Ovary (tissue), 9 donors: ENCODE data around the gene SLC7A10. TPM values are rescaled to one million over a fixed set of nuclear protein-coding genes. Genes with fewer than 3 reads are reported as not detected.

Experiments used
- DNase-seq, 5 donors: peaks; one replicate each; pipeline ENCODE4 v3.0.0-alpha.2; 2019 to 2020
- H3K27ac ChIP-seq, 2 donors: fragments of 200-600 bp; one replicate each; pipeline versions ENCODE4 v1.5.1 to v1.8.0; 2019 to 2022
- H3K27me3 ChIP-seq: fragments of 200-600 bp; one replicate; pipeline ENCODE4 v1.8.0; 2022
- H3K36me3 ChIP-seq: fragments of 200-600 bp; sonication (generic); one replicate; pipeline ENCODE4 v1.5.1; 2019
- H3K4me1 ChIP-seq: one replicate; pipeline ENCODE4 v1.8.1; 2013; ENCODE audit warnings: mild to moderate bottlenecking, moderate library complexity; ENCODE audit not compliant: insufficient read depth
- H3K4me3 ChIP-seq: fragments of 200-600 bp; sonication (generic); one replicate; pipeline ENCODE4 v1.5.1; 2017
- H3K9me3 ChIP-seq, 2 donors: fragments of 200-600 bp in 1 of 2; sonication (generic) in 1 of 2; one replicate each; pipeline versions ENCODE4 v1.5.1 to v1.8.1; 2013 to 2019; ENCODE audit warnings: mild to moderate bottlenecking in 1 of 2, moderate library complexity in 1 of 2
- CTCF ChIP-seq, 3 donors: fragments of 450-650 bp in 2 of 3; fragments of 200-600 bp in 1 of 3; IDR thresholded peaks; one replicate each; pipeline versions ENCODE4 v1.5.1 to v1.8.0; 2016 to 2022; ENCODE audit warnings: antibody characterized with exemption in 3 of 3, mild to moderate bottlenecking in 1 of 3
- EP300 ChIP-seq: sonication (generic); formaldehyde crosslinking; IDR thresholded peaks from one replicate; pipeline ENCODE4 v1.6.1; 2017; ENCODE audit warnings: antibody characterized with exemption
- POLR2A ChIP-seq: fragments of 450-650 bp; IDR thresholded peaks from one replicate; pipeline ENCODE4 v1.6.1; 2017; ENCODE audit warnings: antibody characterized with exemption, mild to moderate bottlenecking, moderate library complexity
- WGBS, 3 donors: extraction: QIAGEN DNeasy Blood & Tissue Kit in 1 of 3; methylation state at CpG; one replicate each; pipeline versions ENCODE4 v1.1.5 to v1.1.7; 2013 to 2017; 5-methylcytosine and 5-hydroxymethylcytosine counted together
- intact Hi-C, 4 donors: fragments of 100-400 bp; cut with DNase I; formaldehyde crosslinking; loops; one replicate each; pipeline versions ENCODE4 v1.11.0 to v1.15.1; 2022 to 2023
- polyA plus RNA-seq, 2 donors: library from polyadenylated mRNA; stranded (reverse); fragments of 200-250 nt in 1 of 2; fragments of 350-450 nt in 1 of 2; fragmentation: Illumina TruSeq in 1 of 2; extraction: RNeasy Lipid Tissue Mini Kit (QIAGEN cat#74804) in 1 of 2; gene quantifications; one replicate each; pipeline ENCODE4 v1.2.3, GENCODE V29; 2013 to 2014
- total RNA-seq, 7 donors: library from RNA; depleted of rRNA in 2 of 7; stranded (reverse); fragments of >200 nt in 2 of 7; fragmentation: NEBNext Ultra II Directional in 3 of 7; extraction: Animal tissue kit (Norgen Biotek cat#: 25700) in 3 of 7; gene quantifications; one replicate each; pipeline versions ENCODE4 v1.1.0 to v1.2.4, GENCODE V29; 2016 to 2023
- donor health status: DM: no; HTN: no; CAD: no; lungs with moderate emphysema.
- donor health status: DM: no; HTN: no; CAD: no.
- donor health status: Bipolar disorder and iron deficiency.
- donor health status: DM: yes; HTN: yes; CAD: no.
- donor health status: DM: no; HTN: no; CAD: no.
- donor health status: DM: yes; HTN: yes; CAD: no.

The SLC7A10 gene
- total and polyA plus RNA-seq, 9 donors: not detected

- Histone ChIP-seq H3K27ac (no peak overlapping the region), H3K4me3 (no peak overlapping the region), H3K27me3 (no peaks in the 10 kb centered on the region), H3K4me1 (no peaks in the 10 kb centered on the region), H3K36me3 (no peaks in the 10 kb centered on the region), H3K9me3 (no peaks in the 10 kb centered on the region)
- intact Hi-C loops: loop anchor here in 2 of 4 donors (10.0 kb wide), 2 partner anchors 61 to 231 kb away; partner anchors contain the start of genes CEP89 (in 1 of the 2) and FAAP24 (in 1 of the 2)
- no peak for DNase-seq
- TF ChIP-seq CTCF (IDR thresholded peaks at IDR 0.05) (no peak), EP300 (no peak), POLR2A (no peak)
- WGBS, 3 donors: 91 to 92% (median 92%) methylated on average over 55 to 64 of the region's 64 CpGs
Observed at GRCh38 chr19:33205531-33206260, 20.0 kb downstream of the SLC7A10 start.

GRCh38 chr19:33205110-33205509 is 20.5 kb downstream of the SLC7A10 start:
- Histone ChIP-seq H3K9me3 (no peaks in the 10 kb centered on the region), H3K4me1 (no peaks in the 10 kb centered on the region), H3K4me3 (no peak overlapping the region), H3K27ac (no peak overlapping the region), H3K36me3 (no peaks in the 10 kb centered on the region), H3K27me3 (no peaks in the 10 kb centered on the region)
- intact Hi-C loops: loop anchor here in 2 of 4 donors (10.0 kb wide), 2 partner anchors 60 to 230 kb away; partner anchors contain the start of genes CEP89 (in 1 of the 2) and FAAP24 (in 1 of the 2)
- DNase-seq: no peak
- TF ChIP-seq CTCF (IDR thresholded peaks at IDR 0.05): no peak
- no peak for TF ChIP-seq EP300
- TF ChIP-seq POLR2A: no peak
- WGBS, 3 donors: 91 to 92% (median 92%) methylated on average over 27 of the region's 27 CpGs

GRCh38 chr19:33204136-33204973 is 21.3 kb downstream of the SLC7A10 start:
- H3K4me3 ChIP-seq: no peak overlapping the region
- TF ChIP-seq EP300 (no peak), CTCF (IDR thresholded peaks at IDR 0.05) (no peak)
- H3K27me3 ChIP-seq: no peaks in the 10 kb centered on the region
- WGBS, 3 donors: 82 to 86% (median 83%) methylated on average over 32 of the region's 32 CpGs
- no peak for DNase-seq
- H3K36me3 ChIP-seq: no peaks in the 10 kb centered on the region
- H3K4me1 ChIP-seq: no peaks in the 10 kb centered on the region
- H3K9me3 ChIP-seq: no peaks in the 10 kb centered on the region
- intact Hi-C loops: loop anchor here in 2 of 4 donors (10.0 kb wide), 2 partner anchors 60 to 230 kb away; partner anchors contain the start of genes CEP89 (in 1 of the 2) and FAAP24 (in 1 of the 2)
- H3K27ac ChIP-seq: no peak overlapping the region

- no peaks in the 10 kb centered on the region for H3K36me3 ChIP-seq
- intact Hi-C loops: loop anchor here in 2 of 4 donors (10.0 kb wide), 2 partner anchors 59 to 229 kb away; partner anchors contain the start of genes CEP89 (in 1 of the 2) and FAAP24 (in 1 of the 2)
- WGBS, 3 donors: 53 to 66% (median 64%) methylated on average over 6 of the region's 6 CpGs
- no peak overlapping the region for H3K27ac ChIP-seq
- H3K27me3 ChIP-seq: no peaks in the 10 kb centered on the region
- no peak for DNase-seq
- no peaks in the 10 kb centered on the region for H3K4me1 ChIP-seq
- no peak overlapping the region for H3K4me3 ChIP-seq
- TF ChIP-seq CTCF (IDR thresholded peaks at IDR 0.05): no peak
- no peaks in the 10 kb centered on the region for H3K9me3 ChIP-seq
Observed at GRCh38 chr19:33203529-33203928, 22.1 kb downstream of the SLC7A10 start.
